ENCODE measurements around the gene PIGV. TPM values are rescaled to one million over a fixed set of nuclear protein-coding genes. Genes with fewer than 3 reads are reported as not detected.
"Not testable (repeated sequence)": the region's sequence is repeated elsewhere in the genome, so short reads cannot be mapped to it uniquely, and the experiment has no call there.

PIGV gene
- total RNA-seq, 1 donor, result 16.8 TPM

DNA sequence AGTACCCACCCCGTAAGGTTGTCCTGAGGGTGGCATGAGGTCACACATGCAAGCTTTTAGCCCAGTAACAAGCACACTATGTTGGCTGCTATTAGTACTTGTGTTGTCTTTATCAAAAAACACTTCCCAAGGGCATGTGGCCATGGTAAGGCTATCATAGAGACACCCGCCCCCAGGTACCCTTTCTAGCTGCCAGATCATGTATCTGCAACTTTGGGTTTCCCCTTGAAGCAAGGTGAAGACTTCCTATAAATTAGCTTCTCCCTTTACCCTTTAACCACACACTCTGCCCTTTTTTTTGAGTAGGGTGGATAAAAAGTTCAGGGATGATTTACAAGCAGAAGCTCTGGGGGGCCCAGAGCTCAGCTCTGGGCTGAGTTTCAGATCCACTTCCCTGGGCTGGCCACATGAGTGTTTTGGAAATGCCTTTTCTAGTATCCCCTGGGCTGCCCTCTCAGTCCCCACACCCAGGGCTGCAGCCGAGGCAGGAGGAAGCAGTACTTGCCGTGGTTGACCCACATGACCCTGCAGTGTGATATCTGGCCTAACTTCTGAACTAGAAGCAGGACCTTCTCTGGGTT is 40.8 kb downstream of the PIGV start:
- no peak for DNase-seq (ENCODE audit: low read depth)
- H3K4me3 ChIP-seq (ENCODE audit: low read depth, low read length), result no peak overlapping the region
- TF ChIP-seq CTCF (IDR thresholded peaks at IDR 0.05; ENCODE audit: insufficient read depth, low read depth, low read length), result no peak

GRCh38 chr1:26829184-26829911 is 41.6 kb downstream of the PIGV start:
- no peak for TF ChIP-seq CTCF (IDR thresholded peaks at IDR 0.05; ENCODE audit: insufficient read depth, low read depth, low read length)
- no peak overlapping the region for H3K4me3 ChIP-seq (ENCODE audit: low read depth, low read length)
- DNase-seq (ENCODE audit: low read depth), result no peak

DNA sequence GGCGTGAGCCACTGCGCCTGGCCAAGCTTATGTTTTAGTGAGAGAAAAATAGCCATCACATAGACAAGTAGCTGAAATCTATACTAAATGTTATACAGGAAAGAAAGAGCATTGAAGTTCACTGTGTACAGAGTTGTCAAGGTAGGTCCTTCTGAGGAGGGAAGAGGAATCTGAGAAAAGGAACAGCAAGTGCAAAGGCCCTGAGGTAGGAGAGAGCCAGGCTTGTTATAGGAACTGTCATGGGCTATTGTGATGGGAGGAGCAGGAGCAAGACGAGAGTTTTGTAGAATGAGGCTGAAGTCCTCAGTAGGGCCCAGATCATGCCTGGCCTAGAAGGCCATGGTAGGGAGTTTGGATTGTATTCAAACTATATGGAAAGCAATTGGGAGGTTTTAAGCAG is 43.3 kb downstream of the PIGV start:
- no peak for TF ChIP-seq CTCF (IDR thresholded peaks at IDR 0.05; ENCODE audit: insufficient read depth, low read depth, low read length)
- DNase-seq (ENCODE audit: low read depth), result no peak
- H3K4me3 ChIP-seq (ENCODE audit: low read depth, low read length), result no peak overlapping the region

DNA sequence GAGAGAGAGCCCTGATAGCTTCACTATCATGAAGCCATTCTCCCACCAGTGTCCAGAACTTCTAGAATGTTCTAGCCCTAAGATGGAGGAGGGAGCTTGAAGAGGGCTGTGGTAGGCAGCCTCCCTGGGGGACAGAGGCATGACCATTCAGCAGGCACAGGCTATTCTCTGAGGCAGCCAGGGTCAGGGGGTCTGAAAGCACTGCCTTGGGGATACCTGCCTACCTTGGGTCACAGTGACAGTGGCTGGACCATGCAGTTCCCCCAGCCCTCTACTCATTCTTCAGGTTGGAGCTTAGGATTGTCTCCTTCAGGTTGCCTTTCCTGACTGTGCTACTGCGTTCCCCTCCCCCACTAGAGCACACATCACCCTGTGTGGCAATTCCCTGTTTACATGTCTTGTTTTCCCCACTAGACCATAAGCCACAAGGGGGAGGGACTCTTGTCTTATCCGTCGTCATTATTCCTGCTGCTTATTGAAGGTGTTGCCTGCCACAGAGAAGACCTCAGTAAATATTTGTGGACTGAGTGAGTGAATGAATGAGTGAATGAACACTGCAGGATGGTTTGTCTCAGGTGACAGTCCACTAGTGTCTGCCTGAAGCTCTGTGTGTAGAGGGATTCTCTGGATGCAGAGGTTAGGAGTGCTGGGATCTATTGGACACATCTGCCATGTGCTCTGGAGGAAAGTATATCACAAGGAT is 43.9 kb downstream of the PIGV start:
- H3K4me3 ChIP-seq (ENCODE audit: low read depth, low read length), result no peak overlapping the region
- peak; percentile 67 for DNase-seq (ENCODE audit: low read depth)
- no peak for TF ChIP-seq CTCF (IDR thresholded peaks at IDR 0.05; ENCODE audit: insufficient read depth, low read depth, low read length)

GRCh38 chr1:26832249-26832960 is 44.7 kb downstream of the PIGV start:
- no peak for TF ChIP-seq CTCF (IDR thresholded peaks at IDR 0.05; ENCODE audit: insufficient read depth, low read depth, low read length)
- DNase-seq (ENCODE audit: low read depth), result no peak
- no peak overlapping the region for H3K4me3 ChIP-seq (ENCODE audit: low read depth, low read length)

GRCh38 chr1:26833432-26834405 is 46.0 kb downstream of the PIGV start:
- H3K4me3 ChIP-seq (ENCODE audit: low read depth, low read length), result no peak overlapping the region
- no peak for TF ChIP-seq CTCF (IDR thresholded peaks at IDR 0.05; ENCODE audit: insufficient read depth, low read depth, low read length)
- peak; percentile 54 for DNase-seq (ENCODE audit: low read depth)

DNA sequence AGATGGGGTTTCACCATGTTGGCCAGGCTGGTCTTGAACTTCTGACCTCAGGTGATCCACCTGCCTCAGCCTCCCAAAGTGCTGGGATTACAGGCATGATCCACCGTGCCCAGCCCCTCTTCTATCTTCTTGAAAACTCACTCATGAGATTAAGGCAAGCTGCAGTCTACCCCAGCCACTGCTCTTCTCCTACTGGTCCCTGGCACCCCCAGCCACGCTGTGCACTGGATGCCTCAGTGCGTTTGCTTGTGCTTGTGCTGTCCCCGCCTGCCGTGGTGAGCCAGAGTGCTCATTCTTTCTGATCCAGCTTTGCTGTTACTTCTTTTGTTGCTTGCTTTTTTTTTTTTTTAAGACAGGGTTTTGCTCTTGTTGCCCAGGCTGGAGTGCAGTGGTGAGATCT is 49.9 kb downstream of the PIGV start:
- not testable (repeated sequence) for H3K4me3 ChIP-seq (ENCODE audit: low read depth, low read length); DNase-seq (ENCODE audit: low read depth)
